Stimulated activated memory B cell treated with anti-CD40 and anti-IgM and Interleukin-4, amounts not matched to agents 10 μg/mL and 1 μg/mL and 100 μg/mL, for 72 hours (primary cell): ENCODE data around the gene SLAMF6.
"Not testable (repeated sequence)": the region's sequence is repeated elsewhere in the genome, so short reads cannot be mapped to it uniquely, and the experiment has no call there.

Source experiments
- ATAC-seq: fragments of 150-1000 bp; cut with Tn5 transposase; 2 replicates; pipeline ENCODE4 v1.10.0; 2021
- H3K27ac Mint-ChIP-seq: one replicate; pipeline ENCODE4 v1.8.0; 2022; ENCODE audit warnings: mild to moderate bottlenecking, mixed read lengths
- H3K27me3 Mint-ChIP-seq: one replicate; pipeline ENCODE4 v1.8.0; 2022; ENCODE audit warnings: mixed read lengths
- H3K36me3 Mint-ChIP-seq: one replicate; pipeline ENCODE4 v1.8.0; 2022; ENCODE audit warnings: mixed read lengths
- H3K4me1 Mint-ChIP-seq: one replicate; pipeline ENCODE4 v1.8.0; 2022; ENCODE audit warnings: mixed read lengths
- H3K4me3 Mint-ChIP-seq: one replicate; pipeline ENCODE4 v1.8.0; 2022; ENCODE audit warnings: mild to moderate bottlenecking, moderate library complexity, mixed read lengths
- H3K9me3 Mint-ChIP-seq: one replicate; pipeline ENCODE4 v1.8.0; 2022; ENCODE audit warnings: mixed read lengths

The SLAMF6 gene

DNA sequence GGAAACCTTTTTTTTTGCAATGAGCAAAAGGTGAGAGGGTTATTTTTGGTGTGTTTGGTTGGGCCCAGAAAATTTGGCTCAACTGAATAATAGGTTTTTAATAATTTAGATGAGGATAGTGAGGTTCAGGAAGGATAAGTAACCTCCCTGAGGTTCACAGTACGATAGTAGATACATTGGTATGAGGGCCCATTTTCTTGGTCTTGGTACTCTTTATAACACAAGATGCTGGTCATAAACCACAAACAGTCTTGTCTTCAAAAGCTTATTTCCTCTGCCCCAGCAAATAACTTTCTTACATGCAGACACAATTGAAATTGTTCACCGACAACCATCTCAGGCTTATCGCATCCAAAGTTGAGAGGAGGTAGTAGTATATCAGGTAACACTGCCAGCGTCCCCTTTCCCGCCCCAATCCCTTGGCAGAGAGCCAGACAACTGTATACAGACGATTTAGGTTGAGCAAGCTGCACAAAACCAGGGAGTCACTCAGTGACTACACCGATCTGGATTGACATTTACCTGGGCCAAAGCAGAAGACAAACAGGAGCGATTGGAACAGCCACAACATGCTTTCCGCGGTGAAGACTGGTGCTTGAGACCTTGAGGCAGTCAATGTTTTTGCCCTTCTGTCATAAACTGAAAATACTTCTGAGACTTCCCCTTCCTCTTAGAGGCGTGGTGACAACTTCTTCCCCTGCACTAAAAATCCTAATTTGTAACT, at the start of gene SLAMF6:
Gene SLAMF6 (minus strand): TSS at position 634 of the 724 bp plus-strand sequence. CDS start 63 bp downstream, at position 571.
- peaks cover 13% of the 10 kb centered on the region for H3K9me3 Mint-ChIP-seq
- peaks cover 38% of the 10 kb centered on the region for H3K4me1 Mint-ChIP-seq
- H3K36me3 Mint-ChIP-seq, result peaks cover 41% of the 10 kb centered on the region
- ATAC-seq, result peak; percentile 87
- H3K27ac Mint-ChIP-seq, result peak within 1 kb of the TSS; percentile 86
- H3K27me3 Mint-ChIP-seq, result no peaks in the 10 kb centered on the region
- H3K4me3 Mint-ChIP-seq, result peak within 1 kb of the TSS; percentile 80

DNA sequence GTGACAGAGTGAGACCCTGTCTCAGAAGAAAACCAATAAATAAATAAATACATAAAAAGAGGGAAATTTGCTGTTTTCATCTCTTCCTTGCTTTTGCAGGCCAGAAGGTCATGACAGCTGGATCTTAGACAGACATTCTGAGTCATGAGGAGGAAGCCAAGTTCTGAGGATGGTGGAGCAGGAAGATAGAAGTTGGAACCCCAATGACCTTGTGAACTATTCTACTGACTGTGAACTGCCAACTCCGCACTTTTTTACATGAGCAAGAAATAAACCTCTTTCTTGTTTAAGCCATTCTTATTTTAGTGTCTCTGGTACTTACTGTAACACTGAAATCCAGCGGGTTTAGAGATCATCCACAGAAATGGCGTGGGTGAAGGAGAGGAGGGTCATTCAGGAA, 47.8 kb upstream of the SLAMF6 start:
- H3K36me3 Mint-ChIP-seq, result peaks cover 46% of the 10 kb centered on the region
- no peaks in the 10 kb centered on the region for H3K27me3 Mint-ChIP-seq
- no peak overlapping the region for H3K27ac Mint-ChIP-seq
- peaks cover 4% of the 10 kb centered on the region for H3K9me3 Mint-ChIP-seq
- no peak for ATAC-seq
- no peak overlapping the region for H3K4me3 Mint-ChIP-seq
- peaks cover 87% of the 10 kb centered on the region for H3K4me1 Mint-ChIP-seq

DNA sequence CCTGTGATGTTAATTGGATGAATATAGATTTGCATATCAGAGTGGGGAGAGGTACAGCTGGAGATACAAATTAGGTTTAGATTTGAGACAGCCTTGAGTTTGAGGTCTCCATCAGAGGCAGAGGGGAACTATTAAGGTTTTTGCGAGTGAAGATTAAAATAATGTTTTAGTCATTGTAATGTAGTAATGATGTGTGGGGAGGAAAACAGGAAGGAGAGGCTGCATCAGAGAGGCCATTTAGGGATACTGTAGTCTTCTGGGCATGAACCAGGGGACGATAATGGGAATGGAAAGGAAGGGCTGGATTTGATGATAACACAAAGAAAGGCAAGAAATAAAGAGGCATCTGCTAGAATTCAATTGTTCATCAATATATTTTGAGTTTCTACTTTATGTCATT, 46.8 kb upstream of the SLAMF6 start:
- ATAC-seq, result no peak
- H3K4me1 Mint-ChIP-seq, result peaks cover 87% of the 10 kb centered on the region
- no peaks in the 10 kb centered on the region for H3K27me3 Mint-ChIP-seq
- no peak overlapping the region for H3K4me3 Mint-ChIP-seq
- peak overlapping the region; percentile 45 for H3K27ac Mint-ChIP-seq
- H3K36me3 Mint-ChIP-seq, result peaks cover 57% of the 10 kb centered on the region
- H3K9me3 Mint-ChIP-seq, result peaks cover 4% of the 10 kb centered on the region

DNA sequence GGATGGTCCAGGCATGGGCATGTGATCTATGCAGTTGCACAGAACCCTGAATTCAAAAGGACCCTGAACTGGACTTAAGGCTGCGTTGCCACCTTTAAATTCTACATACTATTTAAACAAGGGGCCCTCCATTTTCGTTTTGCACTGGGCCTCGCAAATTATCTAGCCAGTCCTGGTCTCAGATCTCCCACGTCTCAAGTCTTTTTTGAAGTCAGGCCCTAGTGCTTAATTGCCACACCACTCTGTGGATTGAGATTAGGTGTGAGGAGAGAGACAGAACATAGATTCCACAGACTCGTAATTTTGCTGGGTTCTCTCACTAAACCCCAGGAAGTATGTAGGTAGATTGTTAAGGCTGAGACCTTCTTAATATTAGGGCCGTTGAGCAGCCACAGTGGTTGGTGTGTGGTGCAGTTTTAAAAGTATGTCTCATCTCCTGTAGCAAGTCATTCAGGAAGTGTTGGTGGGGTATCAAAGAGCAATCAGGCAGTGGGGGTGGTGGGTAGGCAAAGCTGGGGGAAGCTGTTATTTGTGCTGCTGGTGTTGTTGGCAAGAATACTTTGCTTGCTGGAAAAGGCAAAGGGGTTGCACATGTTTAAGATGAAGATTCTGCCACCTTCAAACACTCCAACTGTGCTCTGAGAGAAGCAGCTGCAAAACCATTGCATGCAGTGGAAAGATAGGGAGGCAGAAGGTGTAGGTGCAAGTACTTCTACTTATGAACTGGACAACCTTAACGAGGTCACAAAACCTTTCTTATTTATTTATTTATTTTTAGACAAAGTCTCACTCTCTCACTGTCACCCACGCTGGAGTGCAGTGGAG, 45.0 kb upstream of the SLAMF6 start:
- Mint-ChIP-seq H3K27ac (peak overlapping the region; percentile 45), H3K27me3 (no peaks in the 10 kb centered on the region), H3K9me3 (peaks cover 8% of the 10 kb centered on the region), H3K36me3 (peaks cover 62% of the 10 kb centered on the region), H3K4me1 (peaks cover 77% of the 10 kb centered on the region), H3K4me3 (no peak overlapping the region)
- ATAC-seq, result peak; percentile 74

DNA sequence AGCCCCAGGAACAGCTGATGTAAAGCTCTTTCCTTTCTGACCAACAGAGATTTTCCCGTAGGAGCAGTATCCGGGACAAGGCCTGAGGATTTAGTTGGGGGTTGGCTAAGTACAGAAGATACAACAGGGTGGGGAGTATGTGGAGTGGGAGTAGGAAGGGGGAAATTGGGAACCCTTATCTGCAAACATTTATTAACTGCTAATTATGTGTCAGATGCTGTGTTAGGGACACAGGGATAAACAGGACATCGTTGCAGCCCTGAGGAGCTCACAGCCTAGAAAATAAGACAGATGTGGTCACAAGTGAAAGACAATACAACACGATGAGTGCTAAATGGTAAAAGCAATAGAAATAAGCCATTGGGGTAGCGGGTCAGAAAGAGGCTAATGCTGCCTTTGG, 44.3 kb upstream of the SLAMF6 start:
- no peaks in the 10 kb centered on the region for H3K27me3 Mint-ChIP-seq
- peaks cover 71% of the 10 kb centered on the region for H3K4me1 Mint-ChIP-seq
- peaks cover 8% of the 10 kb centered on the region for H3K9me3 Mint-ChIP-seq
- H3K36me3 Mint-ChIP-seq, result peaks cover 64% of the 10 kb centered on the region
- no peak overlapping the region for H3K4me3 Mint-ChIP-seq
- peak overlapping the region; percentile 45 for H3K27ac Mint-ChIP-seq
- no peak for ATAC-seq

DNA sequence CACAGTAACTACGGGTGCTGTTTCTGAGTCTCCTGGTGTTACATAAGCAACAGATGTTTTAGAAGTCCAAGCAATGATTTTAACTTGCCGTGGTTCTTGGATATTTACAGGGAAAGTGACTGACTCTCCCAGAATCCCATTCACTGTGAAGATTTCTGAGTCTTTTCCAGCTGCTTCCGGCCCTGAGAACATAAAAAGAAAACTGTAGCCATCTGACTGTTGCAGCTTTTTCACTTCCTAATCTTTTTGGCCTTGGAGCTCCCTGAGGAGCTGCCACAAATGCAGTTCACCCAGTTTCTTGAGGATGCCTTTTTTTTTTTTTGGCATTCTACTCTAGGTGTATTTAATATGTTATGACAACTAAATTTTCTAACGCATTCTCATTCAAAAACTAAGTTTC, 42.5 kb upstream of the SLAMF6 start:
- Mint-ChIP-seq H3K36me3 (peaks cover 66% of the 10 kb centered on the region), H3K4me1 (peaks cover 72% of the 10 kb centered on the region), H3K27ac (peak overlapping the region; percentile 69), H3K9me3 (peaks cover 6% of the 10 kb centered on the region), H3K27me3 (no peaks in the 10 kb centered on the region), H3K4me3 (no peak overlapping the region)
- ATAC-seq, result no peak

DNA sequence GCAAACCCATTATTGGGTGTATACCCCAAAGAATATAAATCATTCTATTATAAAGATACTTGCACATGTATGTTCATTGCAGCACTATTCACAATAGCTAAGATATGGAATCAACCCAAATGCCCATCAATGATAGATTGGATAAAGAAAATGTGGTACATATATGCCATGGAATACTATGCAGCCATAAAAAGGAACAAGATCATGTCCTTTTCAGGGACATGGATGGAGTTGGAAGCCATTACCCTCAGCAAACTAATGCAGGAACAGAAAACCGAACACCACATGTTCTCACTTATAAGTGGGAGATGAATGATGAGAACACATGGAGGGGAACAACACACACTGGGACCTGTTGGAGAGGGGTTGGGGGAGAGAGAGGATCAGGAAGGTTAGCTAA, 40.2 kb upstream of the SLAMF6 start:
- H3K27ac Mint-ChIP-seq, result not testable (repeated sequence)

GRCh38 chr1:160562745-160563144, 39.7 kb upstream of the SLAMF6 start:
- not testable (repeated sequence) for H3K4me3 Mint-ChIP-seq, H3K27me3 Mint-ChIP-seq, ATAC-seq, H3K9me3 Mint-ChIP-seq, H3K27ac Mint-ChIP-seq
- Mint-ChIP-seq H3K4me1 (peaks cover 79% of the 10 kb centered on the region), H3K36me3 (peaks cover 82% of the 10 kb centered on the region)

More for the DNA sequence above, 40.2 kb upstream of the SLAMF6 start:
- not testable (repeated sequence) for ATAC-seq, H3K9me3 Mint-ChIP-seq, H3K27me3 Mint-ChIP-seq, H3K4me3 Mint-ChIP-seq
- Mint-ChIP-seq H3K4me1 (peaks cover 80% of the 10 kb centered on the region), H3K36me3 (peaks cover 77% of the 10 kb centered on the region)

DNA sequence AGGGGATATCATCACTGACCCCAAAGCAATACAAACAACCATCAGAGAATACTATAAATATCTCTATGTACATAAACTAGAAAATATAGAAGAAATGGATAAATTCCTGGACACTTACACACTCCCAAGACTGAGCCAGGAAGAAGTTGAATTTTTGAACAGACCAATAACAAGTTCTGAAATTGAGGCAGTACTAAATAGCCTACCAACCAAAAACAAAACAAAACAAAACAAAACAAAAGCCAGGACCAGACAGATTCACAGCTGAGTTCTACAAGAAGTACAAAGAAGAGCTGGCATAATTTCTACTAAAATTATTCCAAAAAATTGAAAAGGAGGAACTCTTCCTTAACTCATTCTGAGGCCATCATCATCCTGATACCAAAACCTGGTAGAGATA, 37.8 kb upstream of the SLAMF6 start:
- Mint-ChIP-seq H3K27me3 (no peaks in the 10 kb centered on the region), H3K9me3 (peaks cover 6% of the 10 kb centered on the region), H3K4me3 (peak overlapping the region; percentile 42), H3K36me3 (peaks cover 79% of the 10 kb centered on the region), H3K4me1 (peaks cover 60% of the 10 kb centered on the region), H3K27ac (peak overlapping the region; percentile 62)
- ATAC-seq, result no peak

DNA sequence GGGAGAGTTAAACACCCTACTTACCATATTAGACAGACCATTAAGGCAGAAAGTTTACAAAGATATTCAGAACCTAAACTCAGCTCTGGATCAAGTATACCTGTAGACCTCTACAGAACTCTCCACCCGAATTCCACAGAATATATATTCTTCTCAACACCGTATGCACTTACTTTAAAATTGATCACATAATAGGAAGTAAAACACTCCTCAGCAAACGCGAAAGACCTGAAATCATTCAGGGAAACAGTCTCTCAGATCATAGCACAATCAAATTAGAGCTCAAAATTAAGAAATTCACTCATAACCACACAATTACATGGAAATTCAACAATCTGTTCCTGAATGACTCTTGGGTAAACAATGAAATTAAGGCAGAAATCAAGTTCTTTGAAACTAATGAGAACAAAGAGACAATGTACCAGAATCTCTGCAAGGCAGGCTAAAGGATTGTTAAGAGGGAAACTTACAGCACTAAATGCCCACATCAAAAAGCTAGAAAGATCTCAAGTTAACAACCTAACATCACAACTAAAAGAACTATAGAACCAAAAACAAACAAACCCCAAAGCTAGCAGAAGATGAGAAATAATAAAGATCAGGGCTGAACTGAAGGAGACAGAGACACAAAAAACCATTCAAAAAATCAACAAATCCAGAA, 37.1 kb upstream of the SLAMF6 start:
- no peak for ATAC-seq
- Mint-ChIP-seq H3K9me3 (peaks cover 6% of the 10 kb centered on the region), H3K4me3 (peak overlapping the region; percentile 27), H3K27ac (peak overlapping the region; percentile 62), H3K36me3 (peaks cover 79% of the 10 kb centered on the region), H3K27me3 (no peaks in the 10 kb centered on the region), H3K4me1 (peaks cover 53% of the 10 kb centered on the region)

DNA sequence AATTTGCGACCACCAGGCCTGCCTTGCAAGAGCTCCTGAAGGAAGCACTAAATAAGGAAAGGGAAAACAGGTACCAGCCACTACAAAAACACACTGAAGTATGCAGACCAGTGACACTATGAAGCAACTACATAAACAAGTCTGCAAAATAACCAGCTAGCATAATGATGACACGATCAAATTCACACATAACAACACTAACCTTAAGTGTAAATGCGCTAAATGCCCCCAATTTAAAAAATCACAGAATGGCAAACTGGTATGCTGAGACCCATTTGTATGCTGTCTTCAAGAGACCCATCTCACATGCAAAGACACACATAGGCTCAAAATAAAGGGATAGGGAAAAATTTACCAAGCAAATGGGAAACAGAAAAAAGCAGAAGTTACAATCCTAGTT, 36.4 kb upstream of the SLAMF6 start:
- H3K9me3 Mint-ChIP-seq, H3K27me3 Mint-ChIP-seq, H3K4me3 Mint-ChIP-seq, ATAC-seq: not testable (repeated sequence)
- Mint-ChIP-seq H3K4me1 (peaks cover 46% of the 10 kb centered on the region), H3K36me3 (peaks cover 72% of the 10 kb centered on the region), H3K27ac (peak overlapping the region; percentile 62)

DNA sequence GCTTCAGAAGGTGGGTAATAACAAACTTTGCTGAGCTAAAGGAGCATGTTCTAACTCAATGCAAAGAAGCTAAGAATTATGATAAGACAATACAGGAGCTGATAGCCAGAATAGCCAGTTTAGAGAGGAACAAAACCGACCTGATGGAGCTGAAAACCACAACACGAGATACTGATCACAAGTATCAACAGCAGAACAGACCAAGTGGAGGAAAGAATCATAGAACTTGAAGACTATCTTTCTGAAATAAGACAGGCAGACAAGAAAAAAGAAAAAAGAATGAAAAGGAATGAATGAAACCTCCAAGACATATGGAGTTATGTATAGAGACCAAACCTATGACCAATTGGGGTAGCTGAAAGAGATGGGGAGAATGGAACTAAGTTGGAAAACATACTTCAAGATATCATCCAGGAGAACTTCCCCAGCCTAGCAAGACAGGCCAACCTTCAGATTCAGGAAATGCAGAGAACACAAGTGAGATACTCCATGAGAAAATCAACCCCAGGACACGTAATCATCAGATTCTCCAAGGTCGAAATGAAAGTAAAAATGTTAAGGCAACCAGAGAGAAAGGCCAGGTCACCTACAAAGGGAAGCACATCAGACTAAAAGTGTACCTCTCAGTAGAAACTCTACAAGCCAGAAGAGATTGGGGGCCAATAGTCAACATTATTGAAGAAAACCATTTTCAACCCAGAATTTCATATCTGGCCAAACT, 35.8 kb upstream of the SLAMF6 start:
- Mint-ChIP-seq H3K27ac (peak overlapping the region; percentile 62), H3K9me3 (peaks cover 6% of the 10 kb centered on the region), H3K27me3 (no peaks in the 10 kb centered on the region), H3K36me3 (peaks cover 71% of the 10 kb centered on the region), H3K4me1 (peaks cover 46% of the 10 kb centered on the region), H3K4me3 (peak overlapping the region; percentile 3)
- ATAC-seq, result no peak

DNA sequence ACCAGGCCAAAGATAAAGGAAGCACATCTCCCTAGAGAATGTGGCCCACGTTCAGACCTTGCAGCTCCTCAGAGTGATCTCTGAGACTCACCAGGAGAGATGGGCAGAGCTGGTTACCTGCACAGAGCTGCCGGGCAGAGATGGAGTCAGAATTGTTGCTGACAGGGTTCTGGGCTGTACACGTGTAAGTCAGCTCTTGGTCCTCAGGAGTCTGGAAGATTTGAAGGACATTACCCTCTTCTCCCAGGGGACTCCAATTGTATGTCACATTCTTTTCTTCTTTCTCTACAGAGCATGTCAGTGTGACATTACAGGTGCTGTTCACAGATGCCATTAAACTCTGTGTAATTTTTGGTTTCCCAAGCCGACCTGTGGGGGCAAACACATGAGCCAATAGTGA, 30.7 kb upstream of the SLAMF6 start:
- no peak for ATAC-seq
- H3K27me3 Mint-ChIP-seq, result no peaks in the 10 kb centered on the region
- H3K4me3 Mint-ChIP-seq, result no peak overlapping the region
- H3K4me1 Mint-ChIP-seq, result peaks cover 61% of the 10 kb centered on the region
- H3K9me3 Mint-ChIP-seq, result peaks cover 3% of the 10 kb centered on the region
- peak overlapping the region; percentile 83 for H3K27ac Mint-ChIP-seq
- peaks cover 60% of the 10 kb centered on the region for H3K36me3 Mint-ChIP-seq

- H3K27me3 Mint-ChIP-seq, result no peaks in the 10 kb centered on the region
- H3K27ac Mint-ChIP-seq, result peak overlapping the region; percentile 83
- peaks cover 3% of the 10 kb centered on the region for H3K9me3 Mint-ChIP-seq
- peaks cover 66% of the 10 kb centered on the region for H3K4me1 Mint-ChIP-seq
- ATAC-seq, result no peak
- peaks cover 57% of the 10 kb centered on the region for H3K36me3 Mint-ChIP-seq
- H3K4me3 Mint-ChIP-seq, result no peak overlapping the region
Measured at GRCh38 chr1:160552425-160552824, 29.4 kb upstream of the SLAMF6 start.

DNA sequence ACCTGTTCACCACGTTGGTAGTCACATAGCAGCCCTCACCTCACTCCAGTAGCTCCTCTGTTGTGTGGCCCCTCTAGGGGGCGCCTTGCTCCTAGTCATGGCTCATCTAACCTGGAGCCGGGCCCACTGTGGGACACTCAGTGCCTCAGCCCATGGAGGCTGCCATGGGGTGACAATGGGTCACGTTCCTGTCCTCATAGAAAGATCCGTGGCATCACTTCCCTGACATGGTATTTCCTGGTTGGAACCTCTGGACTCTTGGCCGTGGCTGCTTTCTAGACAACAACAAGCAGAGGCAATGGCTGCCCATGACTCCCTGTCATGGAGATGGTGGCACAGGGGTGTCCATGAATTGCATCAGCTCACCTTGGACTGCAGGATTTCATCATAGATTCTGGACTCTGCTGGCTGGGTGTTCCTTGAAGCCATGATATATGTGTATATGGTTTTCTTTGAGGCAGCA, 27.5 kb upstream of the SLAMF6 start:
- Mint-ChIP-seq H3K4me3 (no peak overlapping the region), H3K27ac (peak overlapping the region; percentile 83), H3K27me3 (no peaks in the 10 kb centered on the region), H3K9me3 (peaks cover 3% of the 10 kb centered on the region), H3K4me1 (peaks cover 80% of the 10 kb centered on the region), H3K36me3 (peaks cover 69% of the 10 kb centered on the region)
- no peak for ATAC-seq
